HuH-7 (cell line): Measurements from ENCODE around the gene WDR7.
A peak's percentile ranks its signal among the peaks of the same experiment; 100 is the strongest.

ENCODE experiments used
- DNase-seq: peaks from one replicate; pipeline ENCODE4 v3.0.0; 2011; ENCODE audit warnings: low spot score

The WDR7 gene

DNA sequence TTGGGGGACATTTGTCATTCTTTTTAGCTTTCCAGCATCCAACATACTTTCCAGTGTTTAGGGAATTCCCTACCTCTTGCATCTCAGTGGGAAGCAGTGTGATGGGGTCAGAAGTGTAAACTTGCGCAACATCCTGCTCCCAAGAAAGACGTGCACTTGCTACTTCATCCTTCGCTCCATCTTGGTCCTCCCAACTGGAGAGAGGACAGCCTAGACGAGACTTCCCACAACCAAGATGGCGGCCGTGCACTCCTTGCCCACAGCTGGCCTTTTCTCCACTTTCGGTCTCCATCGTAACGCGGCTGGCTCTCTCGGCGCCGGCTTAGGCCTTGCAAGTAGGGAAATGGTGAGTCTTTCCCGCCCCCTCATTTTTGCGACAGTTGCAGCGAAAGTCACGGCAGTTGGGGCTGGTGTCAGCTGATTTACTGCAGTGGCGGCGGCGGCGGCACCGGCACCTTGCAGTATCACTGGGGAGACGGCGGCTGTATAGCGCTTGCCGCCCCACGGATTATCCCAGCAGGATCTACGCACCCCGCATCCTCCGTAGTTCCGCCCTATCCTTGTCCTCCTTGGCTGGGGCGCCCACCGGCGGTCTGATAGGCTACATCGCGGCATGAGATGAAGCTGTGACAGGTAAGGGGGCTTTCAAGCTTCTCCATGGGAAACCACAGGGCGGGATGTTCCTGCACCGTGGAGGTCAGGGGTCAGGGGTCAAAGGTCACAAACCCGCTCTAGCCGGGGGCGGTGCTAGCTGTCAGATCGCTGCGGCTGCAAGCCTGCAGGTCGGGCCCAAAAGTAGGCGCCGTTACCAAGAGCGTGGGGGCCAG, at the start of gene WDR7:
Gene WDR7, plus strand, starts transcription at position 416 of the 827 bp plus-strand sequence. CDS start 21,157 bp downstream, outside the sequence.
- DNase-seq, result peak; percentile 46

DNA sequence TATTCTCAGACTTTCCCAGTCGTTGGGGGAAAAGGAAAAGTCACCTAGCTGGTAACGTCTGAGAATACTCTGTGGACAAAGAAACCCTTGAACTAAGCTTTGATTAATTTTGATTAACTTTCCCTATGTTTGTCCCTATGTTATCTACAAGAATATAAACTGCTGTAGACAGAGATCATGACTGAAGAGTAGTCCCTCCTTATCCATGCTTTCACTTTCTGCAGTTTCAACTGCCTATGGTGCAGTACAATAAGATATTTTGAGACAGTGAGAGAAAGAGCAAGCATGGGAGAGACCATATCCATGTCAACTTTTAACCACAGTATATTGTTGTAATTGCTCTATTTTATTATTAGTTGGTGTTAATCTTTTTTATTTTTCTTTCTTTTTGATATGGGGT, 44.5 kb upstream of the WDR7 start:
- DNase-seq, result no peak

DNA sequence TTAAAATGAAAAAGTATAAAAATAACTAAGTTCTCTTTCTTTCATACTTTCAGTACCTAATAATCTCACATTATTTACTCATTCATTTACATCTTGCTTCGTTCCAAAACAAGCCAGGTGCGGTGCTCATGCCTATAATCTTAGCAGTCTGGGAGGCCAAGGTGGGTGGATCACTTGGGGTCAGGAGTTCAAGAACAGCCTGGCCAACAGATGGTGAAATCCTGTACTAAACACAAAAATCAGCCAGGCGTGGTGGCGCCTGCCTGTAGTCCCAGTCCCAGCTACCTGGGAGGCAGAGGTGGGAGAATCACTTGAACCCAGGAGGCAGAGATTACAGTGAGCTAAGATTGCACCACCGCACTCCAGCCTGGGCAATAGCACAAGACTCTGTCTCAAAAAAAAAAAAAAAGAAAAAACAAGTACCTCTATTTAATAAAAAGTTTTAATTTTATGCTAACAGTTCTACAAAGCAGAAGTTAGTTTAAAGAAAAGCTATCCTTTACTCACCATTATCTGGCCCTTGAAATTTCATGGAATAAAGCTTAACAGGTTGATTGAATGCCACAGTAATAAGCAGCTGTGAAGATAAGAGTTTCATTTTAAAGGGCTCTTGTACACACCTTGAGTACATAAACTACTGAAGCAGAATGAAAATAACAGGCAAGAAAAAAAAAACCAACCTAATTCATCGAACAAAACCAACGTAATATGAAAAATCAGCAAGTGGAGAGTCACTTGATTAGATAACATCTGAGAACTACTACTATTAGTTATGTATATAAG, 35.2 kb upstream of the WDR7 start:
- no peak for DNase-seq

DNA sequence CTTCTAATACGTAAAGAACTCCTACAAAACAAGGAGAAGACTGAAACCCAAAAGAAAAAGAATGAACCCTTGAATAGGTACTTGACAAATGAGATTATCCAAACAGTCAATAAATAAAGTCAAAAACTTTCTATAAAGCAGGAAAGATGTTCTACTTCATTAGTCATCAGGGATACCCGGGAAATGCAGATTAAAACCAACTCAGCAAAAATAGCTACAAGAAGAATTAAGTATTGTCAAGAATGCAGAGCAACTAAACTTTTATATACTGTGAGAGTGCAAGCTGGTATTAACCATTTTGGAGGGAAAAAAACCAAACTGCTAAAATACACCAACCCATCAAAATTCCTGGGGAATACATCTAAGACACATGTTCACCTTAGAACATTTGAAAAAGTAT, 23.2 kb upstream of the WDR7 start:
- no peak for DNase-seq

DNA sequence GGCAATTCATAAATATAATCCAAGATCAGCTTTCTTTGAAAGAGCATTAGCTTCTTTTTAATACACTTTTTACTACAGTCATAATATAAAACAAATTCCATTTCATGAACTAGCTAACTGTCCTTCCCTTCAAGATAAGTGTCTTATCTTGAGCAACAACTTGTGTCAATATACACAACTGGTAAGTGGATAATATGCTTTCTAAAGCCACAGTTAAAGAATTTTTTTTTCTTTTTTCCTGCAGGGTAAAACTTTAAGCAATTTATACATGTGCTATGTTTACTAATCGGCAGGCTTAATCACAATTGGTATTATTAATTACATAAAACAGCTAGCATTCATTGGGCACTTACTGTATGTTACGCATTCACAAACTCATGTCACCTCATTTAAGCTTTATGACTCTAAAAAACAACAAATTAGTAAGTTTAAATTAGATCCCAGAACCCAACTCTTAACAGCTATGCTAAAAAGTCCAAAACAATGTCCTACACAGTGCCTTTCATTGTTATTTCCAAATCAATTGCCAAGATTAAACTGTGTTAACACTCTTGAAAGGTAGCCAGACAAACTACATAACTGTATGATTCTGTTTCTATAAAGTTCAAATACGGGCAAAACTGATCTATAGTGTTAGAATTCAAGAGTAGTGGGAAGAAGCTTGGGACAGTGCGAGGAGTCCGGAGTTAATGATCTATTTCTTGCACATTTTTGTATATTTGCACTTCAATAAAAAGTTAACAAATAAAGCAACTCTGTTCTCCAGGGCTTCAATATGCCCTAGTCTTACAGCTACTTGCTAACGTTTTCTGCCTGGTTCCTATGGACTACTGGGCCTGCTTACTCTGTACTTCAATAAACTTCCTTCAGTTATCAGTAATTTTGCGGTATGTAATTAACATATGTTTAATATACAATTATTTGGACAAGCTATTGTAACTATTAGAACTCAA, 18.8 kb upstream of the WDR7 start:
- no peak for DNase-seq

DNA sequence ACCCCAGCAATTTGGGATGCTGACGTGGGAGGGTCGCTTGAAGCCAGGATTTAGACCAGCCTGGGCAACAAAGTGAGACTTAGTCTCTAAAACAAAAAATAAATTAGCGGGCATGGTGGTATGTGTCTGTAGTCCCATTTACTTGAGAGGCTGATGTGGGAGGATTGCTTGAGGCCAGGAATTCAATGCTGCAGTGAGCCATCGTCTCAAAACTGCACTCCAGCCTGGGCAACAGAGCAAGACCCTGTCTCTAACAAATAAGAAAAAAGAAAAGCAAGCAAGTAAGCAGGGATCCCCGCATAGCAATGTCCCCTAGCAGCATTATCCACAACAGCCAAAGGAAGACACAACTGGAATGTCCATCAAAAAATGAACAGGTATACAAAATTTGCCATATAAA, 16.2 kb upstream of the WDR7 start:
- DNase-seq, result no peak

DNA sequence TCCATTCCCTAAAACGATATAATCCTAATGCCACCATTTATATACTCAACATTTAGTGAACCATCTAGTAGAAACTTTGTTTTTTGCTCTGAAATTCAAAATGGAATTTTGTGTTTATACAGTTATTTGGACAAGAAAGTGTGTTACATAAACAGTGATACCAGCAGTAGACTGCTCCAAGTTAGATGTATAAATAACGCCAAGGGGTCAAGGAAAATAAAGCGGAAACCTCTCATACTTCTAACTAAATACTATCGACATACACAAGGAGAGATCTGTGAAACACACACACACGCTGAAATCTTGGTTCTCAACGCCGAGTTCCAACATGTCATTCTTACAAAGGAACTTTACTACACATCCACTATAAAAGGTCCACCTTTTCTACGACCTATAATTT, 14.0 kb upstream of the WDR7 start:
- no peak for DNase-seq

DNA sequence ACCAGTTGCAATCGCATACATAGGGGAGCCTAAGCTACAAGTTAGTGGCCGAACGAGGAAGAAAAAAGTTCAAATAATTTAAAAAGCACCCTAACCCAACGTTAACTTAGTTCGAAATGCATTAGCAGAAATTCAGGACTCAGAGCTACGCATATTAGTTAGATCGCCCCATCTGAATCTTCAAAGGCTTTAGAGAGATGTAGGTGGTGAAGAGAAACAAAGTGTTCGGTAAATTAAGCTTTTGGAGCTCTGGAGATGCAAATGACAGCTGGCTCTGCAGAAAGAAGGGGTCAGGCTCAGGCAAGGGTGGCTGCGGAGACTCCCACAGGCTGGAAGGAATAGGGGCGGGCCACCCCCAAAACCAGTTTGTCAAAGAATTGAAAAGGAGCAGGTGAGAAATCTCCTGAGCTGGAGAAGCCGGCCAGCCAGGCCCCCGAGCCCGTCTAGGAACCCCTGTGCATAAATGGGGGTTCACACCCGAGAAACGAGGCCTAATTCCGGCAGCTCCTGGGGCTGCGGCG, 13.4 kb upstream of the WDR7 start:
- no peak for DNase-seq

DNA sequence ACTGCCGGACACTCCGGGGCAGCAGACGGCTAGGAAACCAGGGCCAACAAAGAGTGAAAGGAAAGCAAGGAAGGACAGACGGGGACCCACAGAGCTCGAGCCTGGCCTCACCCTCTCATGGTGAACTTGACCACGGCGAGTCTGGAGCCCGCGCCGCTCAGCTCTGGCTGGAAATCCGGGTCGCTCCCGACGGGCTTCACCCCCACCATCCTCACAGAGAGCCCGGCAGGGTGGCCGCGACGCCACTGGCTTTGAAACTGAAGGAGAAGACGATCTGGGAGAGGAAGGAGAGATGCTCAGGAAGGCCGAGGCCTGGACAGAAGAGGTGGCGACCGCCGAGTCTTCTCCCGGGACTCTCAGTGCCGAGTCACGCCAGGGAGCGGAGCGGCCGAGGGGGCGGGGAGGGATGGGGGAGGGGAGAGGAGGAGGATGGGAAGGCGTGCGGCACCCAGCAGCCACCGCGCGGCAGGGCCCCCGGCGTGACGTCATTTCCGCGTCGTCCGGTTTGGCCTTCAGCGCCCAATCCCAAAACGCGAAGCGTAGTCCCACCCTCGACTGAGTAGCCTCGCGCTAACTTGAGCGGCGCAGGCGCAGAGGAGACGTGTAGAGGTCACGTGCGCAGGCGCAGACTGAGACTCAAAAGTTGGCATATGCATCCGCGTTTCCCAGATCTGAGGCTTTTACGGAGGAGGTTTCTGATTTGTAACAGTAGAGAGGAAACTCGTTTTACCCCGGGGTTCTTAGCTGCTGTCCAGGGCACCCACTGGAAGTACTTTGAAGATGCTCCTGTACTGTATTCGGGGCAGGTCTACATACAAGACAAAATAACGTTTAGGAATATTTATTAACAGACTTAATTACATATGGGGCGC, 12.7 kb upstream of the WDR7 start, which contains the start of gene TXNL1:
Gene TXNL1, minus strand, starts transcription at position 361 of the 872 bp plus-strand sequence. Its CDS starts 152 bp downstream, at position 209.
- peak; percentile 81 for DNase-seq

DNA sequence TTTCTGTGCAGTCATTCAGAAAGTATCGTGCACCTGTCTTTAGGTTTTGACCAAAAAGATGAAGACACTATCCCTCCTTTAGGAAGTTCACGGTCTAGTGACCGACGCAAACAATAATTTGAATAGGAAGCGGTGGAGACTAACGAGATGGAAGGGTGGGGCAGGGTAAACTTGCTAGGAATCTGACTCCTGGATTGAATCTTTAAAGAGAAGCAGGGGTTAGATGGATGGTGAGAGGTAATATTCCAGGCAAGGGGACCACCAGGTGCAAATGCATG, 12.1 kb upstream of the WDR7 start:
- DNase-seq, result no peak

DNA sequence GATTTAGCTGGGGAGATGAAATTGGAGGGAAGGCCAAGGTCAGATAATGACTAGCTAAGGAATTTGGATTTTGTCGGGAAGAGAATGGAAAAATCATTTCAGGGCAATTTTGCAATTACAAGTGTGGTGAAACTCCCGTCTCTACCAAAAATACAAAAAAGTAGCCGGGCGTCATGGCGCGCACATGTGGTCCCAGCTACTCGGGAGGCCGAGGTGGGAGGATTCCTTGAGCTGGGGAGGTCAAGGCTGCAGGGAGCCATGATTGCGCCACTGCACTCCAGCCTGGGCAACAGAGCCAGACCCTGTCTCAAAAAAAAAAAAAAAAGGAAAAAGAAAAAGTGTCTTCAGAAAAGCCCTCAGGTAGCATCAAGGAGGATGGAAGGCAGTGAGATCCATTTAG, 11.6 kb upstream of the WDR7 start:
- no peak for DNase-seq

DNA sequence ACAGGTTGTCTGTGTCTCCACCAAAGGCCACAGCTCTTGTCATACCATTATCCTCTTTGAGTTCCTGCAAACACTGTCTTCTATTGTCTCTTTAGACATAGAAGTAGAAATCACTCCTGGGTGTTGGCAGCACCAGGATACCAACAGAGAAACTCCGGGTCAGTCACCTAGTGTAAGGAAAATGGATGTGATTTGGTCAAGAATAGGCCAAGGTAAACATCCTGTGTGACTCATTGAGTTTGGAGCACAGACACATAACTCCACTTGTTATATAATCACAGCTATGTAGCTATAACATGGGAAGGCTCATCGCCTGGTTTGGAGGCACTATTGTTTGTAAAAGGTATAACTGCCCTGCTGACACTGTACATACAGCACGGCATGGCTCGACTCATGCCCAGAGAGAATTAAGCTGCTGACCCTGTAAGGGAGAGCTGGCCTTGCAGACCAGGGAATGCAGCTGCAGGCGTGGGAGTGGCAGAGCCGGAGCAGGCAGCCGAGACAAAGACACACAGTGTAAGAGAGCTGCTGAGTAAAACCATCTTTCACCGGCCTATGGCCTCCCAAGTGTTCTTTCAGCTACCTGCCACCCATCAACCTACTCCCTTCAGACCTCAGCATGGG, 9.3 kb upstream of the WDR7 start:
- no peak for DNase-seq

DNA sequence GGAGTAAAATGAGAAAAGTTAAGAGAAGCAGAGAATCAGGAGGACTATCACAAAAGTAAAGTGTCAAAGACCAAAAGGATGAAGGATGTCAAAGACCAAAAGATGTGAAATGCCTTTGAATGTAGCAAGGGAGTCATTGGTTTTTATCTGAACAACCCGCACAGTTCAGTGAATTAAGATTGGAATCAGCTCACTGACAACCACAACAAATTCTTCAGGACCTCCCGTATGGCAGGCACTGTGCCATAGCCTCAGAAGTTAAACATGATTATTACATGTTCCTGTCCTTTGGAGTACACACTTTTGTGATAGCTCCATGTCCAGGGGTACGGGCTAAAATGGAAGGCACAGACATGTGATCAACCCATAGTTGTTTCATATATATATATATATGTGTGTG, 7.8 kb upstream of the WDR7 start:
- DNase-seq, result no peak

DNA sequence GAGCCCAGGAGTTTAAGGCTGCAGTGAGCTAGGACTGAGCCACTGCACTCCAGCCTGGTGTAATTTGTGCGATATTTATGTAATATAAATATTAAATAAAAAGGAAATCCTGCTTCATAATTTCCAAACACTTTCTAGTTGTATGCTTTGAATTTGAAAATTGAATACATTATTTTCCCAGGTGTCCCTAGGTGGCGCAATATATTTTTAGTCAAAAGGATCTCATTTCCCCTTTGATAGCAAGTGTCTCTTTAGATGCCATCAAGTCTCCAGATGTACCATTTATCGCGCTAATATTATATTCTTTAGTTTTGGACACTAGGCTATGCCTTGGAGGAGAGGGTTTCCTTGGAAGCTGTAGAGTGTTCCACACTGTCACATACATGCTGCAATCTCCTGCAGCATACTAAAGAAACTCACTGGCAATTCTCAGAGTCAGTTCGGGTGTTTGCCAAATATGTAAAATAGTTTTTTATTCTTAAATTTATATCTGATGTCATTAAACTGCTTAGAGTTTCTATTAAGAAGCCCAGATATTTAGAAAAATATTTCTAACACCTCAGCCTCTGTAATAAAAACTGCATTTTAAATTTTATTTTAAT, 5.6 kb upstream of the WDR7 start:
- DNase-seq, result no peak

DNA sequence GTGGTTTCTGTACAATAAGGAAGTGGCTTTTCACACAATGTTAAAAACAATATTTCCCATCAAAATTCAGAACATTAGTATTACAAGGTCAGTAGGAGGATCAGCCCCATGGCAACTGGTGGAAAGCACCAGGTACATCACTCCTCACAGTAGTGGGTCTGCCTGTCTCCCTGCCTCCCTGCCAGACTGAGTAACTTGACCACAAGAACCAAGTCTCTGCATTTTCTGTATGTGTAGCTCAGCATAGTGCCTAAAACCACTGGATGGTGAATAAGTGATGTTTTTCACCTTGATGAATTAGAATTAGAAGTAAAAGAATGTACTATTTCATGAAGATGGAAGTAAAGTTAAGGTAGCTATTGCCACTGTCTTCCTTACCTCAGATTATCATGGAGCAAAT, 4.1 kb upstream of the WDR7 start:
- DNase-seq, result no peak

DNA sequence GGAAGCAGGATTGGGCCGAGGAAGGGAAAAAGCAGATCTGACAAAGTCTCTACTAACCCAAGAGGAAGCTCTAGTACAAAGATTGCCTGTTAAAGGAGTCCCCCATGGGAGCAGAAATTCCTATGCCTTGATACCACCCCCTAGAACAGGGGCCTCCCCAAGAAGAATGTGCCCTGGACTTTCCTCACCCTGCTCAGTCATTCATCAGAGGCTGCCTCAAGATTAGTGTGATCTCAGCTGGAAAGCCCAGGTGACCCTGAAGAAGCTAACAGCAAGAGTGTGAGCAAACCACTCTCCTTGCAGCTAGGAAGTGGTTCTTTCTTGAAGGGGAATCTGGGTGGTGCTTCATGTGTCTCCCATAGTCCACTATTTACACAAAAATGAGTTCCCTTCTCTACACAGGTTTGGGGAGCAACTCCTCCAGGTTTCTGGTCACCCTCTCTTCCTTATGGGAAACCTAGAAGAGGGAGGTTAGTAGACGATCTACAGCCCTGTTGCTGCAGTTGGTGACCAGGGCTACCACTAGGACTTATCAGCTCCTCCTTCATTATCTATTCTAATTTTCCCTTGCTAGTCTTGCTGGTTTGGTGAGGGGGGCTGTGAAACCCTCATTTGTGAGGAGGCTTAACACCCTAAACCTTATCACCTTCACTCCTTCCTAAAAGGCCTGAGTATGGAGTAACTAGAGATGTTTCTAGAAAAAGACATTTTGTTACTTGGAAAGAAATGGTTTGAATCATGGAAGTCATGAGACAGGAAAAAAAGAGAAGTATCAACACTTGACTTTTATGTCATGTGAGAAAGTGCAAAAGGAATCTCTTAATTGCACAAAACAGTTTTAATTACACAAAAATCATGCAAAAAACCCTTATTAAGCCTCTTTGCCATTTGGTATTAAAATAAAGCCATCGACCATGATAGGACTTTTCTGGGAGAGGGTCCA, 2.9 kb upstream of the WDR7 start:
- no peak for DNase-seq

DNA sequence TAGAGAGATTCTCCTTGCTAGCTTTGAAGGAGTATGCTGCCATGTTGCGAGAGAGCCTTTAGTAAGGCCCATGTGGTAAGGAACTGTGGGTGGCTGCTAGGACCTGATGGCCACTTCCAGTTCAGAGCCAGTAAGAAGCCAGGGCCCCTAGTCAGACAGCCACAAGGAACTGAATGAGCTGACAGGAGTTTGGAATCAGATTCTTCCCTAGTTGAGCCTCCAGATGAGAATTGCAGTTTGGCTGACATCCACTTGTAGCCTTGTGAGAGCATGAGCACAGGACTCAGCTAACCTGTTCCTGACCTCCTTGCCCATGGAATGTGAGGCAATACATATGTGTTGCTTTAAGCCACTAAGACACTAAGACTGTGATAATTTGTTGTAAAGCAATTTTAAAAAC, 1.2 kb upstream of the WDR7 start:
- DNase-seq, result no peak

DNA sequence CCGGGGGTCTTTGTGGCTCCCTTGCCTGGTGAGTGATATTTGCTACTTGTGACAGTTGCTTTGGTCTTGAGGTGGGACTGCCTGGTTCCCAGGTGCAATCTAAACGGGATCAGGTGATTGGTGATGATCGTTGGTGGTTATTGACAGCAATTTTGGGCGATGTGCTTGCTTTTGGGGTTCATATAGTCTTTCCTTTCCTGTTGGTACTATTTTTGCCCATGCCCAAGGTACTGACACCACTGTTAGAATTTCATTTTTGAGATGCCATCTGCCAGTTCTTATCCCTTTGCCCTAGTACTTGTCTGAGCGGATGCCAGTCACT, 573 bp downstream of the WDR7 start:
- no peak for DNase-seq

DNA sequence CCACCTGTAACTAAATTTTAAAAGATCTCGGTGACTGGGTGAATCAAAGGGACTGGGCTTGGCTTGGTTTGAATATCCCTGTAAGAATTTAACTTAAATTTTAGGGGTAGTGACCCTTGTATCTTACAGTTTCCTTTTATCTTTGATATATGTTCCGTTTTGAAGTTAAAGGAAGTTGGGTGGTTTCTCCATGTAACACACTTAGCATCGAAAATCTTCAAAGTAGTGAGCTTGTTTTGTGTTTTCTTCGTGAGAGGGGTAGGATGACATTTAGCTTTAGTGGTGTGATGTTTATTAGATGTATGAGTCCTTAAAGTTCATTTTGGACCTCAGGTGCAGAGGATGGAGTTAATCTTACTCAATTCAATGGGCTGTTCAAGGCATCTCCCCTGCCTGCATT, 1.6 kb downstream of the WDR7 start:
- DNase-seq, result no peak
